Dedifferentiated amniotic fluid mesenchymal stem cell (primary cell): ENCODE results near the gene ERG28.
"Not testable (repeated sequence)": the region's sequence is repeated elsewhere in the genome, so short reads cannot be mapped to it uniquely, and the experiment has no call there.

ENCODE experiments used
- DNase-seq: peaks from one replicate; pipeline ENCODE4 v3.0.0-alpha.2; 2016; ENCODE audit errors: extremely low spot score

The ERG28 gene, protein sequence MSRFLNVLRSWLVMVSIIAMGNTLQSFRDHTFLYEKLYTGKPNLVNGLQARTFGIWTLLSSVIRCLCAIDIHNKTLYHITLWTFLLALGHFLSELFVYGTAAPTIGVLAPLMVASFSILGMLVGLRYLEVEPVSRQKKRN

DNA sequence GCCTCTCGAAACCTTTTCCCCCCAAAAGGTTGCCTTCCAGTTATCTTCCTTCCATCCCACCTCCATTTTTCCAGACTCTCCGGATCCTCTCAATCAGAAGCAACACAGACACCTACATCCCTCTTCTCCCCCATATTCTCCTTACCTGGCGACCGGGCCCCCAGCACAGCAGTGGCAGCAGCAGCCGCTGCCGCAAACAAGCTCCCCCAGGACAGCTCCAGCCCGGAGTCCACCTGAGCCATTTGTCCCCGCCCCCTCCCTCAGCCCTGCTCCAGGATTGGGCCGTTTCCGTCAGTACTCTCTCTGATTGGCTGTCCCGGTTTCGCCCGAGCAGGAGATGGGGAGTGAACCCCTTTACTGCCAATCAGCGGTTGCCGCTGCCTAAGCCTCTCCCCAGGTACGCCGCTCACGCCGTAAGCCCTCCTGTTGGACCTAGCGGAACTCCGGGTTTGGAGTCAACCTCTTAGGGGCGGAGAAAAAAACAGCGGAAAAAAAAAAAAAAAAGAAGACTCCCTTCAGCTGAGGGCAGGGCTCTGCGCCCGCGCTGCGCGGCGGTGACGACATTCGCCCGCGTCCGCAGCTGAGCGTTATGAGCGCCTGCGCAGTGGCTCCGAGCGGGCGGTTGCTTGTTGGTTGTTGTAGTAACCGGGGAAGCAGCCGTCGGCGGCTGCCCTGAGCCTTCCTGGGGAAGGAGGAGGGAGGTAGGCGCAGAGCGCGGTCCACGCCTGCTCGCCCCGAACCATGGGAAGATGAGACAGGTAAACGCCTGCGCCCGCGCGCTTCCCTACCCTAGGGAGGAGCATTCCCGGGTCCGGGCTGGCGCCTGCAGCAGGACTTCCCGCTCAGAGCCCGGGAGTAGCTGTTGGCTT, at the start of gene ERG28, which contains the start of gene TTLL5:
TSS of gene ERG28 (minus strand) at position 247 of the 869 bp plus-strand sequence. CDS start 3,374 bp downstream, outside the sequence.
TSS of gene TTLL5 (plus strand) at position 617 of the 869 bp plus-strand sequence. CDS start 1,904 bp downstream, outside the sequence.
- peak; percentile 92 for DNase-seq

DNA sequence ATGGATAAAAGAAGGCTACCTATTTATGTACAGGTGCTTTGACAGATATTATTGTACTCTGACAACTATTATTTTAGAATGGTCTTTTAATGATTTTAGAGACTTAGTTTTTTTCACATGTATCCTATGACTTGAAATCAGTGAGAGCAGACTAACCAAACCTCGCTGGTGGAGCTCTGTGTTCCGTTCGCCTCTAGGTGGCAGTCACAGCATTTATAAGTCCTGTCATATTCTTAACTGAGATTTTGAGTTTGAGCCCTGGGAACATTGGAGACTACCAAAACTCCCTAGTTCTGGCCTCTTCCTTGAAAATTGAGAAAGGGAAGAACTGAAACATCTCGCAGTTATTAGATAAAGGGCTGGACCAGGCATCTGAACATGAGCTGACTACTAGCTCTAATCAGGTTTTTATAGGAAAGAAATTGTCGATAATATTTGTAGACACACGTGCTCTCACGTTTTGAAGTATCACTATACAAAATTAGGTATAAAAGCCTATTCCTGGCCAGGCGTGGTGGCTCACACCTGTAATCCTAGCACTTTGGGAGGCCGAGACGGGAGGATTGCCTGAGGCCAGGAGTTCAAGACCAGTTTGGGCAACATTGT, 48.6 kb upstream of the ERG28 start:
- peak; percentile 92 for DNase-seq

DNA sequence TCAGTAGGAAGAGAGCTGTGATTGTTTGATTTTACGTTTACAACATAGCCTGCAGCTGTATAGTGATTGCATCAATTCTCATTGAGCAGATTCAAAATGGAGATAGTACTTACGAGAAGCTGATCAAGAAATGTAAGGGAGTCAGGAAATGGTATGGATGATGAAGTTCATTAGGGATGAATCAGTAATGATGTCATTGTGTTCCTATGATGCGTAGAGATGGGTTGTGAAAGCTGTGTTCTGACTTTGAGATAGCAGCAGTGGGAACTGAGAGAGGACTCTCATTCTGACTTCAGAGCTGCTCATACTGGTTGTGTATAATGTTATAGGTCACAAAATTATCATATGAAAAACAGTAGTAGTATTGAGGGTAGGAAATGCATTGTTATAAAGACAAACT, 44.3 kb upstream of the ERG28 start:
- DNase-seq: no peak

DNA sequence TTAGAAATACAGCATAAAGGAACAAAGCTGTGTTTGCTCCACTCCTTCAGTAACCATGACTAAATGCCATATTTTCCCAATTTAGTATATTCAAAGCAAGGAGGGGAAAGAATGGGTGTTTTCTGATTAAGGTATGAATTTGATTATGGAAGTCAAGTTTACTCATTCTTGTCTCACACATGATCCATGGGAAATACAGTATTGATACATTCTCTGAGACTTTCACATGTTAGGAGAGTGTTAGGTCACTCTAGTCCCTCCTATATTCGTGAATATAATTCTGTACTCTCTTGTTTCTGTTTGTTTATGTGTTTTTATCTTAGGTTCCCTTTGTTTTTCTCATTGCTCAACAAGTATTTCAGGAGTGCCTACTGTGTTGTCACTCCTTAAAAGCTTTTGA, 42.8 kb upstream of the ERG28 start:
- DNase-seq: no peak

DNA sequence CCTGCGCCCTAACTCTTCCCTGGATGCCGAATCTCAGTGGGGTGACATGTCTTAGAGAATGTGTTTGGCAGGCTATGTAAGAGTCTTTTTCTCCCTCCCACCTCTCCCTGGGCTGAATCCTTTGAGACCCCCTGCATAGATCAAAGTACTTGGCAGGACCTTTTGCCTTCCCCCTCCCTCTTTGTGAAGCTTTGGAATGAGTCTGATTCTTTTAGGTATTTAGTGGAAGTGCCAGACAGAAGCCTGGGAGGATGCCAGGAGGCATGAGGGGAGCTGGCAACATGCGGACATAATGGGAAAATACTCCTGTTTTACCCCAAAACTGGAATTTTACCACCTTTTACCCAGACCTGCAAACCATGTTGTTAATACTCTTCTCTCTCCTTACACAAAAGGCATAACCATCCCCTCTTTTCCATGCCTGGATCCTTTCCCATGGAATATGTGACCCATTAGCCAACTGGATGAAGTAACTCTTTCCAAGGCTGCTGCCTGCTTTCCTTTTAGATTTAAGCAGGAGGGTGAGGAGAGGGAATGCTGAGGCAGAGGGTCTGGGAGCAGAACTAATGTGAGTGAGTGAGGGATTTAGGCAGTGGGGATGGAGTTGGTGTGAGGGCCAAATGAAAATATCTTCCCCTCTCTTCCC, 42.1 kb upstream of the ERG28 start:
- no peak for DNase-seq

- no peak for DNase-seq
These were observed 41.4 kb upstream of the ERG28 start for GRCh38 chr14:75702122-75702521.

- no peak for DNase-seq
These were observed 39.6 kb upstream of the ERG28 start for GRCh38 chr14:75700295-75700694.

DNA sequence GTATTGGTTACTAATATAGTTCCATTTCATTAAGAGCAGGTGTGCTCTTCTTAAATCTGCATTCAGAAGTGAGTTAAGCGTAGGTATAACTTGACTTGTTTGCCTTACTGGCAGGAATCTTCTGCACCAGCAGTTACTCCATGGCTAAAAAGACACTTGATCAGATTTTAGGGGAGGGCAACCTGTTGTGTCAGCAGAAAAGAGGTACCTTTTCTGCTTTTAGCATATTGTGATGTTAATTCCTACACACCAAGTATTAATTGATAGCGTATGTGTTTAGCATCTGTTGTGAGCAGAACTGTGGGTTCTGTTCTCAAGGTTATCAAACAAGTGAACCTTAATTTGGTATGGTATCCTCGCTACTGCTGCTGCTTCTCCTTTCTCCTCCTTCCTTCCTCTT, 38.7 kb upstream of the ERG28 start:
- DNase-seq: no peak

- DNase-seq: no peak
These were observed 37.2 kb upstream of the ERG28 start for GRCh38 chr14:75697918-75698317.

- DNase-seq: no peak
These were observed 36.7 kb upstream of the ERG28 start for GRCh38 chr14:75697386-75697785.

GRCh38 chr14:75695025-75695424, 34.3 kb upstream of the ERG28 start:
- DNase-seq: not testable (repeated sequence)

DNA sequence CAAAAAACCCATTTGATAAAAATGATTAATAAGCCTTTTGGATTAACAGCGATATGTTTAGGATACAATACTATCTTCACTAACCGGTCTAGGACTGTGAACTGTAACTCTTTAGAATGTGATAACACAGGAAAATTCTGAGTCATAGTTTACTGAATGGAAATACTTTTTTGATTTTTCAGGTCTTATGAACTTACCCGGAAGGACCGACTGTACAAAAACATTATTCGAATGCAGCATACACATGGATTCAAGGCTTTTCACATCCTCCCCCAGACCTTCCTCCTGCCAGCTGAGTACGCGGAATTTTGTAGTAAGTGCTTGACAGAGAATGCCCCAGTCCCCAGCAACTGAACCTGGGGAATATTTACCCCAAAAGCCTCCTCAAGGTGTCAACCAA, 29.3 kb upstream of the ERG28 start:
- DNase-seq: no peak

DNA sequence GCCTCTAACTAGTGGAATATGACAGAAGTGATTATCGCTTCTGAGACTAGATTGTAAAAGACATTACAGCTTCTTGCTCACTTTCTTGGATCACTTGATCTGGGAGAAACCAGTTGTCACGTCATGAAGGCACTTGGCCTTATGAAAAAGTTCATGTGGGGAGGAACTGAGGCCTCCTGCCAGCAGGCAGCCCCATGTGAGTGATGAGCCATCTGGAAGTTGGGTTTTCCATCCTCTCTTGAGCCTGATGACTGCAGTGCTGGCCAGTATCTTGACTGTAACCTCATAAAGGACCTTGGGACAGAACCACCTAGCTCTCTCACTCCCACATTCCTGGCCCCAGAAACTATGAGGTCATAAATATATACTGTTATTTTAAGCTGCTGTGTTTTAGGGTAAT, 28.3 kb upstream of the ERG28 start:
- no peak for DNase-seq

DNA sequence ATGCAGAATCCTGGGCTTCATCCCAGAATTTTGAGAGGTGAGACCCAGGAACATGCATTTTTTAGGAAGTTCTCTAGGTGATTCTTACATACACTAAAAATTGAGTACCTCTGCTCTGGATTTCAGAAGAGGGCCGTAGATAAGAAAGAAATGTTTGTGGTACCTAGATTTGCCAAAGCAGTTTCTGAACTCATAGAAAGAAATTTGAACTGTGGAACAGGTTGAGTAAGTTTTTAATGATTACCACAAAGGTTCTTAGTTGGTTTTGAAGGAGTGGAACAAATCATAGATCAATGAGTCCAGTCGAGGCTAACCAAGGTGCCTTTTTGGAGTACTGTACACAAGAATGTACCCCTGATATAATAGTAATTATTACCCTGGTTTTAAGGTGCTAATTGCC, 25.2 kb upstream of the ERG28 start:
- DNase-seq: no peak

DNA sequence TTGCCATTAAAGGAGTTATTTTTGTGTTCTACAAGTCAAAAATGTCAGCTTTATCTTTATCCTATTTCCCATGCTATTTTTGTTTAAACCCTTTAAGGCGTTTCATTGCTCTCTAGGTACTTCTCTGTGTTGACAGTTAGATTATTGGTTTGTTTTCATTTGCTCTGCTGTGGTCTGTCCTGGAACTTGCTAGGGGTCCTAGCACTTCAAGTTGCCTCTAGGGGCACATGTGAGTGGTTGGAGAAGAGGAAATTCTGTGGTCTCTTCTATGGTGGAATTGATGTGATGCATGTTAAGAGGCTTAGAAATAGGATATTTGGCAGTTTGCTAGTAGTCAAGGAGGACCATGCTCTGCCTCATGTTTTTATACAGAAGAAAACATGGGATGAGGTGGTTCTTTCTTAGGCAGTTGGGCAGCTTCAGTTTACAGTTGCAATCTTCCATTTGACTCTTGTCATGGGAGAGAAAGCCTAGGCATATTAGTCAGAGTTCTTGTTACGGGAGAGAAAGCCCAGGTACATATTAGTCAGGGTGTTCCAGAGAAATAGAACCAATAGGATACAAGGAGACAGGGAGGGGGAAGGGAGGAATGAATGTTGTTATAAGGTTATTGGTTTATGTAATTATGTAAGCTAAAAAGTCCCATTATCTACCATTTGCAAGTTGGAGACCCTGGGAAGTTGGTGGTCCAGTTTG, 14.7 kb upstream of the ERG28 start:
- no peak for DNase-seq

DNA sequence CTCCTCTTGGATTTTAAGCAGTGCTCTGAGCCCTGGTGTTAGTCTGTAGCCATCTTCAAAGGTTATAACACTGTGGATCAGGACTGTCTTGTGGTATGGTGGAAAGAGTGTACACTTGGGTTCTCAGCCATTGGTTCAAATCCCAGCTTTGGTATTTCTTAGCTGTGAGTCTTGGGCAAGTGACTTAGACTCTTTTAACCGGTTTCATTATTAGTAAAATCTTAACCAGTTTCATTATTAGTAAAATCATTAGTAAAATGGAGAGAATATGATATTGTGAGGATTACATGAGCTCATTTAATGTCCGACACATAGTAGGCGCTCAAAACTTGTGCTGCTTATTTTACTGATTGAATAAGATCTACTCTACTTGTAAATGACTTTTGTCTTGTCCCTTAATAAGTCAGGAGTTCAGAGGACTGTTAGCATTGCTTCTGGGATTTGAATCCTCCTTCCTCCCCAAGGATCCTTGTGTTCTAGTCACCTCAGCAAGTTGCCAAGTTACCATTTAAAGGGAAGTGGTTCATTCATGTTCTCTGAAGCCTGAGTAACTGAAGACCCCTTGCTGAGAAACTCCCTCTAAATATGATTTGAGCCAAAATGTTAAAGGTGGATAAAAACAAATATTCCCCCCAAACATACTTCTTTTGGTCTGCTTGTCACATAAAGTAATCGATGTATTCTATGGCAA, 12.8 kb upstream of the ERG28 start:
- DNase-seq: no peak

DNA sequence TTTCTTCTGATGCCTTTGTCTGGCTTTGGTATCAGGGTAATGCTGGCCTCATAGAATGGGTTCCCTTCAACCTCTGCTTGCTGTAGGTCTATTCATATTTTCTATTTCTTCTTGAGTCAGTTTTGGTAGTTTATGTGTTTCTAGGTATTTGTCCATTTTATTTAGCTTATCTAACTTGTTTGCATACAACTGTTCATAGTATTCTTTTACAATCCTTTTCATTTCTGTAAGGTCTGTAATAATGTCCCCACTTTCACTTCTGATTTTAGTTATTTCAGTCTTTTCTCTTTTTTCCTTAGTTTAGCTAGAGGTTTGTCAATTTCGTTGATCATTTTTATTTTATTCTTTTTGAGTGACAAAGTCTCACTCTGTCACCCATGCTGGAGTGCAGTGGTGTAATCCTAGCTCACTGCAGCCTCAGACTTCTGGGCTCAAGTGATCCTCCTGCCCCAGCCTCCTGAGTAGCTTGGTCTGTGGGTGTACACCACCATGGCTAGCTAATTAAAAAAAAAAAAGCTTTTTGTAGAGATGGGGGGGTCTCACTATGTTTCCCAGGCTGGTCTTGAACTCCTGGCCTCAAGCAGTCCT, 12.0 kb upstream of the ERG28 start:
- DNase-seq: no peak

DNA sequence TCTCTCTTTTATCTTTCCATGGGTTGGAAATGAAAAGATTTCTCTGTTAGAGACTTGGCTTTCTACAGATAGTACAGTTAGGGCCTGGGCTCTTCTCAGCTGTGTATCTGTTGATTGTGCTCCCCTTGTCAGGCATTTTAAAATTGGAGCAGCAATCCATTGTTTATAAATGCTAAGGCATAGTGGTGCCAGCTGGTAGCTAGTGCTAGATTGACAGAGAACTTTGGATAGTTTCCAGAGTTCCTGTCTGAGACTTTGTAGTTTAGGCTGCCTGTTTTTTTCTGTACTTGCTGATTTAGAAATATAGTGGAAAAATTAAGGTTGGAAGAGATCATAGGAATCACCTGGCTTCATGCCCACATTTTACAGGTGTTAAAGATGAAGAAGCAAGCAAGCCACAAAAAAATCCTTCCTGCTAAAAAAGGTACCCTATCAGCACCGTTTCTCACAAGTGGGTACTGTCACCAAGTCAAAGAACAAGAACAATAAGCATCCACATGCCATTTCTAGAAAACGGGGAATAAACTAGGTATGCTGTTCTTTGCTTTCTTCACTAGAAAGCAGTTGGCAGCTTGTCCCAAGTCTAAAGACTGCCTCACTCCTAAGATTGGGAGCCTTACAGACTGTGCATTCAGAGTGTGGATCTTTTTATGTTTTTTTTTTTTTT, 6.6 kb upstream of the ERG28 start:
- no peak for DNase-seq

DNA sequence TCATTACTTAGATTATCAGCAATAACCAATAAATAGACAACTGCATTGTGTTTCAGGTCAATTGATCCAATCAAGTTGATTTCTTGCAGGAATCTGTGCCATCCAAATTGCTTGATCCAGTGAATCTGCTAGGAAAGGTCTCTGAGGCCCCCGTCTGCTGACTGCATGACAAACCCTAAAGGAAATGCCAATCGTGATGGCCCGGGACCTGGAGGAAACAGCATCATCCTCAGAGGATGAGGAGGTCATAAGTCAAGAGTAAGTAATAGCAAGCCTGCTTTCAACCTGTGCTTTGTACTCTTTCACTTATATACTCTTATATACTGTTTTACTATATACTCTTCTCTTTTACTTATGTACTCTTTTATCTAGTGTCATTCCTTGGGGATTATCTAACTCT, 2.3 kb upstream of the ERG28 start:
- no peak for DNase-seq

DNA sequence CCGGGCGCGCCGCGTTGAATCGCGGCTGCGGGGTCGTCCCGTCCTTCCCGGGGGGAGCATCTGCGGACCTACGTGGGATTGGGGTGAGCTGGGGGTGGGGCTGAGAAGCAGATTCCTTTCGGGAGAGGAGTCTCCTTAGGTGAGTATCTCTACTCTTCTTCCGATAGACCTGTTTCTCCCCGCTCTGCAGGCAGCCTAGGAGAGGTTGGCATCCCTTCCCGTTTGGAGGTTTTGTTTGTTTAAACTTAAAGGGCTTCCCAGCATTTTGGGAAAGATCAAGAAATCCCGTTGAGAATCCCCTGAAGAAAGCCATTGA, 781 bp upstream of the ERG28 start:
- no peak for DNase-seq
